Measurements from ENCODE around the gene RASAL2. TPM values are rescaled to one million over a fixed set of nuclear protein-coding genes. Genes with fewer than 3 reads are reported as not detected.

RASAL2 gene
- total RNA-seq, 1 donor from 2014 or later = 44.2 TPM

DNA sequence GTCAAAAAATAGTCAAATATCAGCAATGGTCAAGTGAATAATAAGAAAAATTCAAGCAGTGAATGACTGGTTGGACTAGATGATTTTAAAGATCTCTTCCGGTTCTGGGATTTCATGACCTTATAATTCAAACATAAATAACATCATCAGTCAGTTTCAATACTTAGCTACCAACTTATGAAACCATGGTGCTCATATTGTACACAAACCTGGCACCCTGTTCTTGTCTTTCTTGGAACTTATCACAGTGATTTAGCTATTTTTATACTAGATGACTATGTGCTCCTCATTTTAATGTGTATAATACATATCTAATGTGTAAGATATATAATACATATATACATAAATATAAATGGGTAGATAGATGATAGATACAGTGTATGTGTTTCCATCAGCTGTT lies 245.9 kb downstream of the RASAL2 start:
- no peaks in the 10 kb centered on the region for H3K9me3 Mint-ChIP-seq (ENCODE audit: unreplicated experiment)
- TF ChIP-seq, protein P1, sequence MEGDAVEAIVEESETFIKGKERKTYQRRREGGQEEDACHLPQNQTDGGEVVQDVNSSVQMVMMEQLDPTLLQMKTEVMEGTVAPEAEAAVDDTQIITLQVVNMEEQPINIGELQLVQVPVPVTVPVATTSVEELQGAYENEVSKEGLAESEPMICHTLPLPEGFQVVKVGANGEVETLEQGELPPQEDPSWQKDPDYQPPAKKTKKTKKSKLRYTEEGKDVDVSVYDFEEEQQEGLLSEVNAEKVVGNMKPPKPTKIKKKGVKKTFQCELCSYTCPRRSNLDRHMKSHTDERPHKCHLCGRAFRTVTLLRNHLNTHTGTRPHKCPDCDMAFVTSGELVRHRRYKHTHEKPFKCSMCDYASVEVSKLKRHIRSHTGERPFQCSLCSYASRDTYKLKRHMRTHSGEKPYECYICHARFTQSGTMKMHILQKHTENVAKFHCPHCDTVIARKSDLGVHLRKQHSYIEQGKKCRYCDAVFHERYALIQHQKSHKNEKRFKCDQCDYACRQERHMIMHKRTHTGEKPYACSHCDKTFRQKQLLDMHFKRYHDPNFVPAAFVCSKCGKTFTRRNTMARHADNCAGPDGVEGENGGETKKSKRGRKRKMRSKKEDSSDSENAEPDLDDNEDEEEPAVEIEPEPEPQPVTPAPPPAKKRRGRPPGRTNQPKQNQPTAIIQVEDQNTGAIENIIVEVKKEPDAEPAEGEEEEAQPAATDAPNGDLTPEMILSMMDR (IDR thresholded peaks at IDR 0.05; ENCODE audit: insufficient read depth, low read depth, low read length) = no peak
- TF ChIP-seq EZH2 (IDR thresholded peaks at IDR 0.05; ENCODE audit: insufficient read depth, low read length) = no peak
- Histone ChIP-seq H3K27me3 (ENCODE audit: insufficient read depth, low read length) (no peaks in the 10 kb centered on the region), H3K27ac (ENCODE audit: low read depth, low read length) (no peak overlapping the region), H2AFZ (ENCODE audit: low read depth, low read length) (no peak overlapping the region), H3K9me3 (ENCODE audit: insufficient read depth, low read depth, low read length) (no peaks in the 10 kb centered on the region), H4K20me1 (ENCODE audit: insufficient read depth, low read length) (no peaks in the 10 kb centered on the region), H3K4me3 (ENCODE audit: insufficient read depth, low read depth, low read length) (no peak overlapping the region), H3K79me2 (ENCODE audit: insufficient read depth, low read length) (peaks cover 51% of the 10 kb centered on the region), H3K9ac (ENCODE audit: low read length) (no peak overlapping the region), H3K4me1 (ENCODE audit: insufficient read depth, low read length) (peaks cover 19% of the 10 kb centered on the region), H3K4me2 (ENCODE audit: low read length) (no peak overlapping the region), H3K36me3 (ENCODE audit: insufficient read depth, low read length) (no peaks in the 10 kb centered on the region)
- H3K27ac Mint-ChIP-seq (ENCODE audit: unreplicated experiment) = no peak overlapping the region
- no peaks in the 10 kb centered on the region for H3K27me3 Mint-ChIP-seq (ENCODE audit: low read depth, unreplicated experiment)
- H3K4me3 Mint-ChIP-seq (ENCODE audit: unreplicated experiment) = no peak overlapping the region
- no peak for FAIRE-seq
- no peak for DNase-seq (ENCODE audit: low read depth)
- no peaks in the 10 kb centered on the region for H3K36me3 Mint-ChIP-seq (ENCODE audit: low read depth, unreplicated experiment)
- H3K4me1 Mint-ChIP-seq (ENCODE audit: low read depth, unreplicated experiment) = peaks cover 43% of the 10 kb centered on the region

DNA sequence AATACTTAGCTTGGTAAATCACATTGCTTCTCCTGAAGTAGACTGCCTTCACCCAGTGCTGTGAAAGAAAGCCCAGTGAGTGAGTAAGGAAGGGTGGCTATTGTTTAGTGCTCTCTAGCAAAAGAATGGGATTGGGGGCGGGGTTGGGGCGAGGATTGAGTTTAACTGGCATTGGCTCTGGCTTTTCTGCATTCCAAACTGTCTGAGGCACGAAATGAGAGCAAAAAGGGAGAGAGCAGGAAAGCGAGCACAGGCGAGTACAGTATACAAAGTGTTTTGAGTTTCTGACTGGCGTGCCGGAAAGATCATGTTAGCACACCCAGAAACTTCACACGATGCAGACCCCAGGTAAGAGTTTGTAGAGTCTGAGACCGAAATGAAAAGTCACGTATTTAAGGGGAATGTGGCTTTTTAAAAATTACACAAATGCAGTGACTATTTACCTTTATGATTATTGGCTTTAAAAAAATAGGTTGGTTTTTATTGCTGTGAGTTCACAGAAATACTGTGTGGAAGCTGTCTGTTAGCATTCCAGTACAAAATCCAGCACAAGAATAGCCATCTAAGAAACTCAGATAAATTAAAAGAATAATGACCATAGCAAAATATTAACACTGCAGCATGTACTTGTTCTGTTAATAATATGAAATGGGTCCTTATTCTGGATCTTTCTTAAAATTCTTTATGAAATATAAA lies 247.5 kb downstream of the RASAL2 start:
- H3K79me2 ChIP-seq (ENCODE audit: insufficient read depth, low read length) = peaks cover 47% of the 10 kb centered on the region
- DNase-seq (ENCODE audit: low read depth) (peak; percentile 91), FAIRE-seq (peak; percentile 74)
- no peaks in the 10 kb centered on the region for H3K27me3 Mint-ChIP-seq (ENCODE audit: low read depth, unreplicated experiment)
- H3K9me3 ChIP-seq (ENCODE audit: insufficient read depth, low read depth, low read length) = no peaks in the 10 kb centered on the region
- H3K27me3 ChIP-seq (ENCODE audit: insufficient read depth, low read length) = no peaks in the 10 kb centered on the region
- peak overlapping the region; percentile 29 for H2AFZ ChIP-seq (ENCODE audit: low read depth, low read length)
- H3K4me3 ChIP-seq (ENCODE audit: insufficient read depth, low read depth, low read length) = peak overlapping the region; percentile 60
- H3K36me3 ChIP-seq (ENCODE audit: insufficient read depth, low read length) = no peaks in the 10 kb centered on the region
- H3K4me3 Mint-ChIP-seq (ENCODE audit: unreplicated experiment) = peak overlapping the region; percentile 88
- peak overlapping the region; percentile 70 for H3K27ac Mint-ChIP-seq (ENCODE audit: unreplicated experiment)
- H4K20me1 ChIP-seq (ENCODE audit: insufficient read depth, low read length) = no peaks in the 10 kb centered on the region
- H3K4me1 Mint-ChIP-seq (ENCODE audit: low read depth, unreplicated experiment) = peaks cover 55% of the 10 kb centered on the region
- TF ChIP-seq EZH2 (IDR thresholded peaks at IDR 0.05; ENCODE audit: insufficient read depth, low read length) = no peak
- TF ChIP-seq, protein P1 (IDR thresholded peaks at IDR 0.05; ENCODE audit: insufficient read depth, low read depth, low read length) = no peak
- peak overlapping the region; percentile 84 for H3K4me2 ChIP-seq (ENCODE audit: low read length)
- peak overlapping the region; percentile 88 for H3K27ac ChIP-seq (ENCODE audit: low read depth, low read length)
- no peaks in the 10 kb centered on the region for H3K9me3 Mint-ChIP-seq (ENCODE audit: unreplicated experiment)
- peaks cover 25% of the 10 kb centered on the region for H3K4me1 ChIP-seq (ENCODE audit: insufficient read depth, low read length)
- H3K9ac ChIP-seq (ENCODE audit: low read length) = peak overlapping the region; percentile 79
- no peaks in the 10 kb centered on the region for H3K36me3 Mint-ChIP-seq (ENCODE audit: low read depth, unreplicated experiment)

GRCh38 chr1:178342745-178343144 lies 248.8 kb downstream of the RASAL2 start:
- Histone ChIP-seq H3K36me3 (ENCODE audit: insufficient read depth, low read length) (no peaks in the 10 kb centered on the region), H4K20me1 (ENCODE audit: insufficient read depth, low read length) (no peaks in the 10 kb centered on the region), H3K4me2 (ENCODE audit: low read length) (peak overlapping the region; percentile 34), H2AFZ (ENCODE audit: low read depth, low read length) (no peak overlapping the region), H3K27ac (ENCODE audit: low read depth, low read length) (peak overlapping the region; percentile 5), H3K9ac (ENCODE audit: low read length) (peak overlapping the region; percentile 24), H3K27me3 (ENCODE audit: insufficient read depth, low read length) (no peaks in the 10 kb centered on the region), H3K4me1 (ENCODE audit: insufficient read depth, low read length) (peaks cover 25% of the 10 kb centered on the region), H3K4me3 (ENCODE audit: insufficient read depth, low read depth, low read length) (no peak overlapping the region), H3K79me2 (ENCODE audit: insufficient read depth, low read length) (peaks cover 45% of the 10 kb centered on the region), H3K9me3 (ENCODE audit: insufficient read depth, low read depth, low read length) (no peaks in the 10 kb centered on the region)
- Mint-ChIP-seq H3K27ac (ENCODE audit: unreplicated experiment) (peak overlapping the region; percentile 79), H3K27me3 (ENCODE audit: low read depth, unreplicated experiment) (no peaks in the 10 kb centered on the region), H3K36me3 (ENCODE audit: low read depth, unreplicated experiment) (no peaks in the 10 kb centered on the region), H3K4me3 (ENCODE audit: unreplicated experiment) (peak overlapping the region; percentile 65), H3K9me3 (ENCODE audit: unreplicated experiment) (no peaks in the 10 kb centered on the region), H3K4me1 (ENCODE audit: low read depth, unreplicated experiment) (peaks cover 51% of the 10 kb centered on the region)
- FAIRE-seq (no peak), DNase-seq (ENCODE audit: low read depth) (no peak)
- TF ChIP-seq, protein P1 (IDR thresholded peaks at IDR 0.05; ENCODE audit: insufficient read depth, low read depth, low read length) = no peak
- TF ChIP-seq EZH2 (IDR thresholded peaks at IDR 0.05; ENCODE audit: insufficient read depth, low read length) = no peak
